Fibroblast of skin of abdomen (primary cell): ENCODE measurements around the gene WAPL.
A peak's percentile ranks its signal among the peaks of the same experiment; 100 is the strongest.

Source experiments
- DNase-seq: peaks from one replicate; pipeline ENCODE4 v3.0.0-alpha.2; 2013

The WAPL gene

GRCh38 chr10:86524225-86524962 lies 2.8 kb upstream of the WAPL start:
- no peak for DNase-seq

- no peak for DNase-seq
Observed at GRCh38 chr10:86523348-86523747, 1.8 kb upstream of the WAPL start.

- DNase-seq = no peak
Observed at GRCh38 chr10:86522510-86522855, 891 bp upstream of the WAPL start.

- peak; percentile 45 for DNase-seq
Observed at GRCh38 chr10:86520871-86521677, 518 bp downstream of the WAPL start.

- DNase-seq = no peak
Observed at GRCh38 chr10:86518781-86519180, 2.8 kb downstream of the WAPL start.

- no peak for DNase-seq
Observed at GRCh38 chr10:86512137-86512536, 9.5 kb downstream of the WAPL start.

GRCh38 chr10:86511027-86511865 lies 10.3 kb downstream of the WAPL start:
- no peak for DNase-seq

- DNase-seq = no peak
Observed at GRCh38 chr10:86509145-86509544, 12.4 kb downstream of the WAPL start.

- no peak for DNase-seq
Observed at GRCh38 chr10:86508217-86508616, 13.4 kb downstream of the WAPL start.

- no peak for DNase-seq
Observed at GRCh38 chr10:86506499-86506898, 15.1 kb downstream of the WAPL start.

GRCh38 chr10:86506062-86506461 lies 15.5 kb downstream of the WAPL start:
- DNase-seq = no peak

- no peak for DNase-seq
Observed at GRCh38 chr10:86504510-86504909, 17.1 kb downstream of the WAPL start.

GRCh38 chr10:86500846-86501245 lies 20.7 kb downstream of the WAPL start:
- DNase-seq = peak; percentile 17

GRCh38 chr10:86498598-86498997 lies 23.0 kb downstream of the WAPL start:
- DNase-seq = no peak

GRCh38 chr10:86497621-86498020 lies 24.0 kb downstream of the WAPL start:
- no peak for DNase-seq

- no peak for DNase-seq
Observed at GRCh38 chr10:86489960-86490612, 31.5 kb downstream of the WAPL start.

GRCh38 chr10:86489071-86489810 lies 32.4 kb downstream of the WAPL start:
- no peak for DNase-seq

- no peak for DNase-seq
Observed at GRCh38 chr10:86486856-86487255, 34.7 kb downstream of the WAPL start.

GRCh38 chr10:86483664-86484063 lies 37.9 kb downstream of the WAPL start:
- DNase-seq = no peak

- no peak for DNase-seq
Observed at GRCh38 chr10:86481761-86482160, 39.8 kb downstream of the WAPL start.

GRCh38 chr10:86480571-86480970 lies 41.0 kb downstream of the WAPL start:
- DNase-seq = no peak

GRCh38 chr10:86472061-86472460 lies 49.5 kb downstream of the WAPL start:
- DNase-seq = no peak
